Mammary epithelial cell (primary cell): ENCODE measurements around the gene TIGD3.

ENCODE experiments used
- CTCF ChIP-seq, 2 donors: IDR thresholded peaks in 1 of 2; conservative IDR thresholded peaks in 1 of 2; 2 replicates each; pipeline ENCODE4 v1.5.1; 2011 to 2012; ENCODE audit warnings: inconsistent platforms in 2 of 2, low read length in 2 of 2, mild to moderate bottlenecking in 2 of 2, control low read depth in 1 of 2, low read depth in 1 of 2; ENCODE audit not compliant: insufficient read depth in 1 of 2; ENCODE audit errors: extremely low read depth in 1 of 2
- EZH2 ChIP-seq: IDR thresholded peaks from 2 replicates; pipeline ENCODE4 v1.6.1; 2012; ENCODE audit warnings: low read length, inconsistent platforms, borderline replicate concordance

DNA sequence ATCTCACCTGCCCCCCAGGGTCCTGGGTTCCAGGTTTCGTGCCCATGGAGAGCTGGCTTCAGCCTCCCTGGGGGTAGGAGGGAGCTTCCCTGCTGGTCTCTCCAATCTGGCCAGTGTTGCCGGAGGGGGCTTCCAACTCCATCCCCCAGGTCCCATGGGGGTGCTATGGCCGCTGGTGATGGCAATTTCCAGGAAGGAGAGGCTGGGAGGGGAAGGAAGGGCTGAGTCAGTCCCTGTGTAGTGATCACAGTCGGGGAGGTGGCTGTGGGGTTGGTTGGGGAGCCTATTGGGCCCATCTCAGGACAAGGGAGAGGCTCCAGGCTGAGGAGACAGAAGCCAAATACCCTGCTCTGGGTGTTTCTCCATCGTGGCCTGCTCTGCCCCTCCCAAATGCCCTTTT is 45.5 kb upstream of the TIGD3 start:
- TF ChIP-seq EZH2 = no peak
- TF ChIP-seq CTCF (conservative IDR thresholded peaks at IDR 0.05 in 1 of 2, IDR thresholded peaks at IDR 0.05 in 1 of 2; ENCODE audit: extremely low read depth in 1 of 2, insufficient read depth in 1 of 2, low read depth in 1 of 2, low read length in 2 of 2) = no peak
